Left kidney (tissue), 2 donors: ENCODE data around the gene VARS2. TPM values are rescaled to one million over a fixed set of nuclear protein-coding genes. Genes with fewer than 3 reads are reported as not detected.
A peak's percentile ranks its signal among the peaks of the same experiment; 100 is the strongest.

ENCODE experiments used
- DNase-seq: peaks from one replicate; pipeline ENCODE4 v3.0.0-alpha.2; 2013
- polyA plus RNA-seq: library from polyadenylated mRNA; unstranded; fragments of 120-200 nt; gene quantifications from one replicate; pipeline ENCODE4 v1.2.1, GENCODE V29; 2013; ENCODE audit not compliant: insufficient read length

Gene VARS2
- polyA plus RNA-seq, 1 donor = 52.6 TPM

GRCh38 chr6:30928677-30929076 lies 14.6 kb downstream of the VARS2 start:
- DNase-seq = no peak

- DNase-seq = no peak
Measured at GRCh38 chr6:30930506-30930905, 16.5 kb downstream of the VARS2 start.

- DNase-seq = no peak
Measured at GRCh38 chr6:30931272-30931671, 17.2 kb downstream of the VARS2 start.

GRCh38 chr6:30931969-30932645 lies 18.1 kb downstream of the VARS2 start, which contains the start of gene SFTA2:
SFTA2 (minus strand) TSS chr6:30932170; CDS start chr6:30932096, 74 bp downstream.
- no peak for DNase-seq

- DNase-seq = no peak
Measured at GRCh38 chr6:30932665-30933365, 18.8 kb downstream of the VARS2 start.

GRCh38 chr6:30935018-30935417 lies 21.0 kb downstream of the VARS2 start:
- no peak for DNase-seq

- no peak for DNase-seq
Measured at GRCh38 chr6:30937265-30937664, 23.2 kb downstream of the VARS2 start.

- DNase-seq = no peak
Measured at GRCh38 chr6:30938730-30939129, 24.7 kb downstream of the VARS2 start.

GRCh38 chr6:30939473-30939872 lies 25.4 kb downstream of the VARS2 start:
- no peak for DNase-seq

- no peak for DNase-seq
Measured at GRCh38 chr6:30940361-30940986, 26.4 kb downstream of the VARS2 start, which contains the start of gene MUCL3. MUCL3 (plus strand) TSS chr6:30940973; CDS start chr6:30941000, 27 bp downstream.

GRCh38 chr6:30942338-30943060 lies 28.5 kb downstream of the VARS2 start:
- peak; percentile 81 for DNase-seq

GRCh38 chr6:30944051-30944450 lies 30.0 kb downstream of the VARS2 start:
- no peak for DNase-seq

- DNase-seq = no peak
Measured at GRCh38 chr6:30945281-30945680, 31.2 kb downstream of the VARS2 start.

GRCh38 chr6:30947231-30947630 lies 33.2 kb downstream of the VARS2 start:
- no peak for DNase-seq

GRCh38 chr6:30948811-30949210 lies 34.8 kb downstream of the VARS2 start:
- DNase-seq = no peak

GRCh38 chr6:30951907-30952469 lies 38.0 kb downstream of the VARS2 start:
- no peak for DNase-seq

- DNase-seq = no peak
Measured at GRCh38 chr6:30954631-30955366, 40.8 kb downstream of the VARS2 start.

- DNase-seq = peak; percentile 62
Measured at GRCh38 chr6:30955367-30956042, 41.5 kb downstream of the VARS2 start.

- DNase-seq = no peak
Measured at GRCh38 chr6:30957716-30958115, 43.7 kb downstream of the VARS2 start.

- no peak for DNase-seq
Measured at GRCh38 chr6:30960907-30961673, 47.1 kb downstream of the VARS2 start.
